Measurements from ENCODE around the gene RAPGEF1. TPM values are rescaled to one million over a fixed set of nuclear protein-coding genes. Genes with fewer than 3 reads are reported as not detected.

The RAPGEF1 gene
- total and polyA plus RNA-seq, 2 experiments from 2014 or later, result 9.9 to 82.8 TPM

DNA sequence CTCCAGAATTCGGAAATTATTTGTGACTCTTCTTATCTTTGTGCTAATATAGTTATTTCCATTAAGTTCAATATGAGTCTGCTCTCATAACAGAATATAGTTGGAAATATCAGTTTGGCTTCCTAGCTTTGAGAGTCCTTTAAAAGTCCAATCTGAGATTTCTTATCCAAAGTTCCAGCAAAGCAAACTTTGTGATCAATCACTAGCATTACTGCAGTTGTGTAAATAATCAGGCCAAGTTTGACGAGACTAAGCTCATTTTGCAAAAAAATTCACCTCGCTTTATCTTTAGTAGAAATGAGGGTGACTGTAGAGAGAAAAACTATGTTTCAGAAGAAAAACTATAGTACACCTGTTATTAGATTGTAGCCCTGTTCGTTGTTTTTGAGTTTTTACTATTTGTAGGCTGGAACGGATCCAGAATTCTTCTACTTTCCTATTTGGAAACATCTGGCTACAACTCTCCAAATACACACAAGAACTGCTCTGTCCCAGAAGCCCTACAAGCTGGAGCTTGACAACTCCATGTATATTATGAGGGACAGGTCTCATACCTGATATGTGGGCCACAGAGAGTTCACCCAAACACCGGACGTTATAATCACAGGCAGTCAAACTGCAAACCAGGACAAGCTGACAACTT, 47.8 kb downstream of the RAPGEF1 start:
- ATAC-seq, result no peak
- peaks cover 54% of the 10 kb centered on the region for H3K4me1 Mint-ChIP-seq
- no peaks in the 10 kb centered on the region for H3K27me3 Mint-ChIP-seq (ENCODE audit: insufficient read depth, low read depth, poor library complexity)
- no peak for DNase-seq (ENCODE audit: low spot score)
- peaks cover 5% of the 10 kb centered on the region; the same call in 2 of the 3 replicates for H3K36me3 Mint-ChIP-seq (ENCODE audit: low read depth)
- H3F3A ChIP-seq (replicated peaks; ENCODE audit: low read depth), result no peaks in the 10 kb centered on the region
- peaks cover 88% of the 10 kb centered on the region for H3K79me2 ChIP-seq (replicated peaks; ENCODE audit: insufficient read depth)
- no peak overlapping the region for H2AFZ ChIP-seq
- H3K4me2 ChIP-seq, result no peak overlapping the region
- H3K4me3 ChIP-seq, result no peak overlapping the region
- H3K27me3 ChIP-seq (ENCODE audit: insufficient read depth), result no peaks in the 10 kb centered on the region
- no peak for TF ChIP-seq STAT1 (IDR thresholded peaks at IDR 0.05; ENCODE audit: unreplicated experiment)
- no peak for TF ChIP-seq NANOG (IDR thresholded peaks at IDR 0.05; ENCODE audit: borderline replicate concordance)
- no peak for TF ChIP-seq CREB1 (CRISPR knock-in tag; IDR thresholded peaks at IDR 0.05; ENCODE audit: low read depth)
- TF ChIP-seq, protein P1, sequence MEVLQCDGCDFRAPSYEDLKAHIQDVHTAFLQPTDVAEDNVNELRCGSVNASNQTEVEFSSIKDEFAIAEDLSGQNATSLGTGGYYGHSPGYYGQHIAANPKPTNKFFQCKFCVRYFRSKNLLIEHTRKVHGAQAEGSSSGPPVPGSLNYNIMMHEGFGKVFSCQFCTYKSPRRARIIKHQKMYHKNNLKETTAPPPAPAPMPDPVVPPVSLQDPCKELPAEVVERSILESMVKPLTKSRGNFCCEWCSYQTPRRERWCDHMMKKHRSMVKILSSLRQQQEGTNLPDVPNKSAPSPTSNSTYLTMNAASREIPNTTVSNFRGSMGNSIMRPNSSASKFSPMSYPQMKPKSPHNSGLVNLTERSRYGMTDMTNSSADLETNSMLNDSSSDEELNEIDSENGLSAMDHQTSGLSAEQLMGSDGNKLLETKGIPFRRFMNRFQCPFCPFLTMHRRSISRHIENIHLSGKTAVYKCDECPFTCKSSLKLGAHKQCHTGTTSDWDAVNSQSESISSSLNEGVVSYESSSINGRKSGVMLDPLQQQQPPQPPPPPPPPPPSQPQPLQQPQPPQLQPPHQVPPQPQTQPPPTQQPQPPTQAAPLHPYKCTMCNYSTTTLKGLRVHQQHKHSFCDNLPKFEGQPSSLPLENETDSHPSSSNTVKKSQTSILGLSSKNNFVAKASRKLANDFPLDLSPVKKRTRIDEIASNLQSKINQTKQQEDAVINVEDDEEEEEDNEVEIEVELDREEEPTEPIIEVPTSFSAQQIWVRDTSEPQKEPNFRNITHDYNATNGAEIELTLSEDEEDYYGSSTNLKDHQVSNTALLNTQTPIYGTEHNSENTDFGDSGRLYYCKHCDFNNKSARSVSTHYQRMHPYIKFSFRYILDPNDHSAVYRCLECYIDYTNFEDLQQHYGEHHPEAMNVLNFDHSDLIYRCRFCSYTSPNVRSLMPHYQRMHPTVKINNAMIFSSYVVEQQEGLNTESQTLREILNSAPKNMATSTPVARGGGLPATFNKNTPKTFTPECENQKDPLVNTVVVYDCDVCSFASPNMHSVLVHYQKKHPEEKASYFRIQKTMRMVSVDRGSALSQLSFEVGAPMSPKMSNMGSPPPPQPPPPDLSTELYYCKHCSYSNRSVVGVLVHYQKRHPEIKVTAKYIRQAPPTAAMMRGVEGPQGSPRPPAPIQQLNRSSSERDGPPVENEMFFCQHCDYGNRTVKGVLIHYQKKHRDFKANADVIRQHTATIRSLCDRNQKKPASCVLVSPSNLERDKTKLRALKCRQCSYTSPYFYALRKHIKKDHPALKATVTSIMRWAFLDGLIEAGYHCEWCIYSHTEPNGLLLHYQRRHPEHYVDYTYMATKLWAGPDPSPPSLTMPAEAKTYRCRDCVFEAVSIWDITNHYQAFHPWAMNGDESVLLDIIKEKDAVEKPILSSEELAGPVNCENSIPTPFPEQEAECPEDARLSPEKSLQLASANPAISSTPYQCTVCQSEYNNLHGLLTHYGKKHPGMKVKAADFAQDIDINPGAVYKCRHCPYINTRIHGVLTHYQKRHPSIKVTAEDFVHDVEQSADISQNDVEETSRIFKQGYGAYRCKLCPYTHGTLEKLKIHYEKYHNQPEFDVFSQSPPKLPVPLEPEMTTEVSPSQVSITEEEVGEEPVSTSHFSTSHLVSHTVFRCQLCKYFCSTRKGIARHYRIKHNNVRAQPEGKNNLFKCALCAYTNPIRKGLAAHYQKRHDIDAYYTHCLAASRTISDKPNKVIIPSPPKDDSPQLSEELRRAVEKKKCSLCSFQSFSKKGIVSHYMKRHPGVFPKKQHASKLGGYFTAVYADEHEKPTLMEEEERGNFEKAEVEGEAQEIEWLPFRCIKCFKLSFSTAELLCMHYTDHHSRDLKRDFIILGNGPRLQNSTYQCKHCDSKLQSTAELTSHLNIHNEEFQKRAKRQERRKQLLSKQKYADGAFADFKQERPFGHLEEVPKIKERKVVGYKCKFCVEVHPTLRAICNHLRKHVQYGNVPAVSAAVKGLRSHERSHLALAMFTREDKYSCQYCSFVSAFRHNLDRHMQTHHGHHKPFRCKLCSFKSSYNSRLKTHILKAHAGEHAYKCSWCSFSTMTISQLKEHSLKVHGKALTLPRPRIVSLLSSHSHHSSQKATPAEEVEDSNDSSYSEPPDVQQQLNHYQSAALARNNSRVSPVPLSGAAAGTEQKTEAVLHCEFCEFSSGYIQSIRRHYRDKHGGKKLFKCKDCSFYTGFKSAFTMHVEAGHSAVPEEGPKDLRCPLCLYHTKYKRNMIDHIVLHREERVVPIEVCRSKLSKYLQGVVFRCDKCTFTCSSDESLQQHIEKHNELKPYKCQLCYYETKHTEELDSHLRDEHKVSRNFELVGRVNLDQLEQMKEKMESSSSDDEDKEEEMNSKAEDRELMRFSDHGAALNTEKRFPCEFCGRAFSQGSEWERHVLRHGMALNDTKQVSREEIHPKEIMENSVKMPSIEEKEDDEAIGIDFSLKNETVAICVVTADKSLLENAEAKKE (CRISPR knock-in tag; IDR thresholded peaks at IDR 0.05), result no peak
- TF ChIP-seq, protein P2, sequence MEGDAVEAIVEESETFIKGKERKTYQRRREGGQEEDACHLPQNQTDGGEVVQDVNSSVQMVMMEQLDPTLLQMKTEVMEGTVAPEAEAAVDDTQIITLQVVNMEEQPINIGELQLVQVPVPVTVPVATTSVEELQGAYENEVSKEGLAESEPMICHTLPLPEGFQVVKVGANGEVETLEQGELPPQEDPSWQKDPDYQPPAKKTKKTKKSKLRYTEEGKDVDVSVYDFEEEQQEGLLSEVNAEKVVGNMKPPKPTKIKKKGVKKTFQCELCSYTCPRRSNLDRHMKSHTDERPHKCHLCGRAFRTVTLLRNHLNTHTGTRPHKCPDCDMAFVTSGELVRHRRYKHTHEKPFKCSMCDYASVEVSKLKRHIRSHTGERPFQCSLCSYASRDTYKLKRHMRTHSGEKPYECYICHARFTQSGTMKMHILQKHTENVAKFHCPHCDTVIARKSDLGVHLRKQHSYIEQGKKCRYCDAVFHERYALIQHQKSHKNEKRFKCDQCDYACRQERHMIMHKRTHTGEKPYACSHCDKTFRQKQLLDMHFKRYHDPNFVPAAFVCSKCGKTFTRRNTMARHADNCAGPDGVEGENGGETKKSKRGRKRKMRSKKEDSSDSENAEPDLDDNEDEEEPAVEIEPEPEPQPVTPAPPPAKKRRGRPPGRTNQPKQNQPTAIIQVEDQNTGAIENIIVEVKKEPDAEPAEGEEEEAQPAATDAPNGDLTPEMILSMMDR (conservative IDR thresholded peaks at IDR 0.05; ENCODE audit: low read depth in 2 of 2), result no peak
- TF ChIP-seq EZH2 (IDR thresholded peaks at IDR 0.05; ENCODE audit: low read depth, unreplicated experiment), result no peak
- TF ChIP-seq, protein P3, sequence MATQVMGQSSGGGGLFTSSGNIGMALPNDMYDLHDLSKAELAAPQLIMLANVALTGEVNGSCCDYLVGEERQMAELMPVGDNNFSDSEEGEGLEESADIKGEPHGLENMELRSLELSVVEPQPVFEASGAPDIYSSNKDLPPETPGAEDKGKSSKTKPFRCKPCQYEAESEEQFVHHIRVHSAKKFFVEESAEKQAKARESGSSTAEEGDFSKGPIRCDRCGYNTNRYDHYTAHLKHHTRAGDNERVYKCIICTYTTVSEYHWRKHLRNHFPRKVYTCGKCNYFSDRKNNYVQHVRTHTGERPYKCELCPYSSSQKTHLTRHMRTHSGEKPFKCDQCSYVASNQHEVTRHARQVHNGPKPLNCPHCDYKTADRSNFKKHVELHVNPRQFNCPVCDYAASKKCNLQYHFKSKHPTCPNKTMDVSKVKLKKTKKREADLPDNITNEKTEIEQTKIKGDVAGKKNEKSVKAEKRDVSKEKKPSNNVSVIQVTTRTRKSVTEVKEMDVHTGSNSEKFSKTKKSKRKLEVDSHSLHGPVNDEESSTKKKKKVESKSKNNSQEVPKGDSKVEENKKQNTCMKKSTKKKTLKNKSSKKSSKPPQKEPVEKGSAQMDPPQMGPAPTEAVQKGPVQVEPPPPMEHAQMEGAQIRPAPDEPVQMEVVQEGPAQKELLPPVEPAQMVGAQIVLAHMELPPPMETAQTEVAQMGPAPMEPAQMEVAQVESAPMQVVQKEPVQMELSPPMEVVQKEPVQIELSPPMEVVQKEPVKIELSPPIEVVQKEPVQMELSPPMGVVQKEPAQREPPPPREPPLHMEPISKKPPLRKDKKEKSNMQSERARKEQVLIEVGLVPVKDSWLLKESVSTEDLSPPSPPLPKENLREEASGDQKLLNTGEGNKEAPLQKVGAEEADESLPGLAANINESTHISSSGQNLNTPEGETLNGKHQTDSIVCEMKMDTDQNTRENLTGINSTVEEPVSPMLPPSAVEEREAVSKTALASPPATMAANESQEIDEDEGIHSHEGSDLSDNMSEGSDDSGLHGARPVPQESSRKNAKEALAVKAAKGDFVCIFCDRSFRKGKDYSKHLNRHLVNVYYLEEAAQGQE (IDR thresholded peaks at IDR 0.05; ENCODE audit: unreplicated experiment), result no peak
- no peak overlapping the region for H3K4me3 Mint-ChIP-seq
- no peaks in the 10 kb centered on the region for H4K20me1 ChIP-seq (replicated peaks; ENCODE audit: insufficient read depth)
- H3K9me3 Mint-ChIP-seq, result no peaks in the 10 kb centered on the region; the same call in 2 of the 3 replicates
- no peaks in the 10 kb centered on the region for H3K9me2 ChIP-seq (ENCODE audit: insufficient read depth)
- no peak overlapping the region for H3K27ac ChIP-seq (ENCODE audit: low read depth)
- H3K27ac Mint-ChIP-seq, result no peak overlapping the region
- H3K4me1 ChIP-seq (ENCODE audit: insufficient read depth), result peaks cover 54% of the 10 kb centered on the region
- H3K36me3 ChIP-seq (ENCODE audit: insufficient read depth), result no peaks in the 10 kb centered on the region
